ENCODE results near the gene RAB40B. TPM values are rescaled to one million over a fixed set of nuclear protein-coding genes. Genes with fewer than 3 reads are reported as not detected.
A peak's percentile ranks its signal among the peaks of the same experiment; 100 is the strongest.

Gene RAB40B
- total and polyA plus RNA-seq, 2 of the 4 experiments (the other 2 are of a cell fraction): 14.9 to 20.0 TPM

DNA sequence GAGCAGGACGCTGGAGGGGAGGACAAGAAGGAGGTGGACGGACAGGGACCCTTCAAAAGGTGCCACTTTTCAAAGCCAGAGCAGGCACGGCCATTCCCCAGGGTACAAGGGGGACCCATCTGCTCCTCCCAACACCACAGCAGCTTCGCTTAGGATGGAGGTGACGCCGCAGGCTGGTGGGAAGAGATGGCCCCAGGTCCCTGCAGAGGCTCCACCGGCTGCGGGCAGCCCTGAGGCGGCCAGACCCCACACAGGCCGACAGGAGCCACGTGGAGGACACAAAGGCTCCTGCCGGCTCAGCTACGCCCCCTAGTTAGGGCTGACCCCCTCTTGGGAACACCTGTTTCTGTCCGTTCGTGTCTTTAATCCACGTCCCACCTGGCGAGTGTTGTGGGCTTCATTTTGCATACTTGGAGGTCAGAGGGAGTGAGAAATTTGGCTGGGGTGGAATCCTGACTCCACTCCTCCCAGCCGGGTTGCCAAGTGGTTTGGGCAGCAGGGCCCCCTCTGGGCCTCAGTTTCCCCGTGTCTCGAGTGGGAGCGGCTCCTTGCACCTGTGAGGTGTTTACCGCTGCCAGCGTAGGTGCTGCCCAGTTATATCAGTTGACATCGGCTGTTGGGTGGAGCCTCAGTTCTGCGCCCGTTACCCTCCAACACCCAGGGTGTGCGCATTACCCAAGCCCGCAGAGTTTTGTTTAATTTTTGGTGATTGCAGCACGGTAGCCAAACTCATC, 12.2 kb upstream of the RAB40B start:
- Histone ChIP-seq H2BK15ac (ENCODE audit: low read depth, low read length) (no peak overlapping the region), H3K14ac (replicated peaks; ENCODE audit: low read depth, low read length) (no peak overlapping the region), H3K9me3 (ENCODE audit: control insufficient read depth, insufficient read depth, low read length) (no peaks in the 10 kb centered on the region), H2BK120ac (ENCODE audit: low read depth, low read length) (no peak overlapping the region), H4K5ac (ENCODE audit: low read depth, low read length) (no peak overlapping the region), H4K20me1 (ENCODE audit: insufficient read depth, low read length) (no peaks in the 10 kb centered on the region), H2AK9ac (replicated peaks; ENCODE audit: low read depth, low read length, poor library complexity) (no peak overlapping the region), H3K4me2 (ENCODE audit: low read depth, low read length) (no peak overlapping the region), H3K27ac (ENCODE audit: insufficient read depth, low read length) (no peak overlapping the region), H3K23ac (ENCODE audit: low read depth, low read length) (no peak overlapping the region), H2BK5ac (ENCODE audit: low read depth, low read length, poor library complexity, severe bottlenecking) (no peak overlapping the region), H3K9ac (ENCODE audit: low read depth, low read length) (no peak overlapping the region), H3K27me3 (ENCODE audit: control insufficient read depth, insufficient read depth, low read length) (peaks cover 11% of the 10 kb centered on the region; the same call in 1 of the 2 replicates), H2BK20ac (ENCODE audit: low read depth, low read length) (no peak overlapping the region), H3K36me3 (ENCODE audit: control insufficient read depth, insufficient read depth, low read length) (no peaks in the 10 kb centered on the region), H3K79me1 (ENCODE audit: low read depth in 1 of 2, low read length in 2 of 2) (no peaks in the 10 kb centered on the region; a peak in 1 of 4 replicates), H3K4ac (ENCODE audit: low read depth, low read length) (no peak overlapping the region), H3K18ac (ENCODE audit: low read depth, low read length) (no peak overlapping the region), H3K56ac (ENCODE audit: extremely low read depth, insufficient read depth, low read length) (no peak overlapping the region), H3K9me1 (ENCODE audit: insufficient read depth, low read length) (no peaks in the 10 kb centered on the region), H3K4me1 (ENCODE audit: control insufficient read depth, insufficient read depth, low read length) (no peaks in the 10 kb centered on the region), H2AK5ac (ENCODE audit: low read depth, low read length) (no peak overlapping the region), H4K91ac (ENCODE audit: insufficient read depth, low read depth, low read length) (no peak overlapping the region), H4K8ac (ENCODE audit: low read depth in 2 of 2, low read length in 2 of 2) (no peak overlapping the region), H3K4me3 (ENCODE audit: insufficient read depth, low read depth, low read length) (no peak overlapping the region), H2AFZ (replicated peaks; ENCODE audit: low read length, poor library complexity) (peak overlapping the region; percentile 37)
- DNase-seq (no peak), ATAC-seq (ENCODE audit: low read depth) (no peak)
- no TSS peak for BruUV-seq (replicated peaks)
- POLR2A ChIA-PET (ENCODE audit: unreplicated experiment): no interaction called here
- in situ Hi-C loops (cut with MboI; ENCODE audit: low sequenced_read_pairs): no loop called here
- dilution Hi-C loops (cut with HindIII; ENCODE audit: low sequenced_read_pairs, unreplicated experiment): no loop called here
- CTCF ChIA-PET: no interaction called here
- WGBS, 2 experiments (ENCODE audit: extremely low coverage in 2 of 2, insufficient read length in 1 of 2): 50% methylated on average over 6 of the region's 29 CpGs; no CpG with 5 or more reads in 1 of the 2 experiments
- no peak for TF ChIP-seq RAD21 (IDR thresholded peaks at IDR 0.05; ENCODE audit: low read length)
- TF ChIP-seq USF2 (IDR thresholded peaks at IDR 0.05; ENCODE audit: low read depth, low read length): no peak
- no peak for TF ChIP-seq FOS (IDR thresholded peaks at IDR 0.05; ENCODE audit: low read depth, low read length)
- intact Hi-C loops (cut with micrococcal nuclease): no loop called here
